ENCODE measurements around the gene SLC12A4.
"Not testable (repeated sequence)": the region's sequence is repeated elsewhere in the genome, so short reads cannot be mapped to it uniquely, and the experiment has no call there.

Gene SLC12A4

GRCh38 chr16:67987460-67988160 is 19.2 kb upstream of the SLC12A4 start:
- no peak for DNase-seq

DNA sequence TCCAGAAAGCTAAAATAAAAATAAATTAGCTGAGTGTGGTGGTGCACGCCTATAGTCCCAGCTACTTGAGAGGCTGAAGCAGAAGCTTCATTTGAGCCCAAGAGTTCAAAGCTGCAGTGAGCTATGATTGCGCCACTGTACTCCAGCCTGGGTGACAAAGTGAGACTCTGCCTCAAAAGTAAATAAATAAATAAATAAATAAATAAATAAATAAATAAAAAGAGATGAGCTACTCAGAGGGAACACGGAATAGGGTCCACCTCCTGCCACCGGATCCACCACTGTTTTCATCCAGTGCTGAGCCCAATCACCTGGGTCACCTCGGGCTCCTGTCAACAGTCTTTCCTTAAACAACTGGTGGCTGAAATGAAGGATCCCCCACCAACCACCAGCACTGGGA is 18.5 kb upstream of the SLC12A4 start:
- DNase-seq, result no peak

DNA sequence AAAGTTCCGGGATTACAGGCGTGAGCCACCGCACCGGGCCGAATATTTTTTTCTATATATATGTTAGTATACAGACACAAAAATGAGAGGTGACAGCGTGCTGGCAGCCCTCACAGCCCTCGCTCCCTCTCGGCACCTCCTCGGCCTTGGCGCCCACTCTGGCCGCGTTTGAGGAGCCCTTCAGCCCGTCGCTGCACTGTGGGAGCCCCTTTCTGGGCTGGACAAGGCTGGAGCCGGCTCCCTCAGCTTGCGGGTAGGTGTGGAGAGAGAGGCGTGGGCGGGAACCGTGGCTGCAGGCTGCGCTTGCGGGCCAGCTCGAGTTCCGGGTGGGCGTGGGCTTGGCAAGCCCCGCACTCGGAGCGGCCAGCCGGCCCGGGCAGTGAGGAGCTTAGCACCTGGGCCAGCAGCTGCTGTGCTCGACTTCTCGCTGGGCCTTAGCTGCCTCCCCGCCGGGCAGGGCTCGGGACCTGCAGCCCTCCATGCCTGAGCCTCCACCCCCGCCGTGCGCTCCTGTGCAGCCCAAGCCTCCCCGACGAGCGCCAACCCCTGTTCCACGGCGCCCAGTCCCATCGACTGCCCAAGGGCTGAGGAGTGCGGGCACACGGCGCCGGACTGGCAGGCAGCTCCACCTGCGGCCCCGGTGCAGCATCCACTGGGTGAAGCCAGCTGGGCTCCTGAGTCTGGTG is 13.7 kb upstream of the SLC12A4 start:
- DNase-seq, result no peak

DNA sequence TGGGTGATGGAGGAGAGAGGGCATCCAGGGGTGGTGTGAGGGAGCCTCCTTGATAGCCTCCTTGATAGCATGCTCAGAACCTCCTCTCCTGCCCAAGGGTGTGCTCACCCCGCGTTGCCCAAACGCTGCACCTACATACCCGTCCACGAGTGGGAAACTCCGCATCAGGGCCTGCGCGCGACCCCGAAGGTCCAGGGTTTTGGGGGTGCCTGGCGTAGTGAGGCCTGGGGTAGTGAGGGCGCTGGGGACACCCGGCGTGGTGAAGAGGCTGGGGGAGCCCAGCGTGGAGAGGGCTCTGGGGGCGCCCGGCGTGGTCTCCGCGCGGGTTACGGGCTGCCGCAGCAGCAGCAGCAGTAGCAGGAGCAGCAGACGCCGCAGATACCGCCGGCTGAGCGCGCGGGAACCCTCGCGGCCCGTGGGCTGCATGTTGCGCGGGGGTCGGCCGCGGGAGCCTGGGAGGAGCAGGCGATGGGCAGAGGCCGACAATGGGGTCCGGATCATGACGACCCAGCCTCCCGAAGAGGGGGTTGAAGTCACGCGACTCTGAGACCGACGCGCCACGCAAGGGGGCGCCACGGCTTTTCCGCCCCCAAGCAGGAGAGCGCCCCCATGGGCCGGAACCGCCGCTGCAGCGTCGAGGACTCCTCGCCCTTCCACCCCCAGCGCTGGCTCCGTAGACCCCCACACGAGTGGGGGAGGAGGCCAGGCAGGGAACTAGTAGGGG is 11.7 kb upstream of the SLC12A4 start, which contains the start of gene DPEP3:
TSS of gene DPEP3 (minus strand) at position 545 of the 724 bp plus-strand sequence. CDS start at position 426, 119 bp downstream.
- DNase-seq, result no peak

DNA sequence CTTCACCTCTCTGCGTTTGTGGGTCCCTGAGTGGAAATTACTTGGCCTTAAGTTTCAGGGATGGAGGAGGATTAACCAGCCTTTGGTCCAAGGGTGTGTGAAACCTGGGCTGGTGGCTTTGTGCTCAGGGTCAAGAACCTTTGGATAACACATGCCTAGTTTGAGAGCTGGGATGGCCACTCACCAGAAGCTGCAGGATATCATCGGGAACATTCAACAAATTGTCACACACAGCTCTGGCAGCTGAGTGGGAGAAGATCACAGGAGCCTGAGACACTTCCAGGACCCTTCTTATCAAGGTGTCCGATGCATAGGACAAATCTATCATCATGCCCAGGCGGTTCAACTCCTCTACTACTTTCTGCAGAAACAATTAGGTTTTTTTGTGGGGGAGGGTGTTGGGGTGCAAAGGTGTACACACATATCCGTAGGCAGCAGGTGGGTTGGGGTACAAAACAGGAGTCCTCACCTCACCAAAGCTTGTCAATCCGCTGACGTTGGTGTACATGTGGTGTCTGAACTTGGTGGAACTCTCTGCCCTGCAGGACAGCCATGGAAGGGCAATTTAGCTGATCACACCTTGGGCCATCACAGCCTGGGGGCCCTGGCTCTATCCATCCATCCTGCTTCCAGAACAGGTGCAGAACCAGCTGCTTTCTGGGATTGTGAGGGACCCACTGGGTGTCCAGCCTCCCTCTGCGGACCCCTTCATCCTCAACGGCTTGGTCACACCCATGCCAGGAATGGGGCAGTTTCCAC is 9.2 kb upstream of the SLC12A4 start:
- no peak for DNase-seq

- no peak for DNase-seq
Measured at GRCh38 chr16:67977005-67977404, 8.6 kb upstream of the SLC12A4 start.

DNA sequence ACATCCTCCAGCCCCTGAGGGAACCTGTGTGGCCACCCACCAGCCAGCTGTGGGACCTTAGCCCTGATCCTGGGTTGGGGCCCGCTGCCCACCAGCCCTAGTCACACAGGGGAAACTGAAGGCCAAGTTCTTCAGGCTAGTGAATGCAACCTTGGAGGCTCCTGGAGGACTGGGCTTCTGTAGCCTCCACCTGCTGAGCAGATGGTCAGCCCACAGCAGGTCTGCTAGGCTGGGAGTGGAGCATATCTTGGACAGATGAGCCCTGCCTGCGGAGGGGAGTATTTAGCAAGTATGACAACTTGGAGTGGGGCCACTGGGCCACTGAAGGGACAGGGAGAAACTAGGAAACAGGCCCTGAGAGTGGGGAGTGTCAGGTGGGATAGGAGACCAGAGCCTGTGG is 7.8 kb upstream of the SLC12A4 start:
- no peak for DNase-seq

- DNase-seq, result no peak
Measured at GRCh38 chr16:67975321-67976105, 7.1 kb upstream of the SLC12A4 start.

GRCh38 chr16:67972285-67972684 is 3.8 kb upstream of the SLC12A4 start:
- not testable (repeated sequence) for DNase-seq

DNA sequence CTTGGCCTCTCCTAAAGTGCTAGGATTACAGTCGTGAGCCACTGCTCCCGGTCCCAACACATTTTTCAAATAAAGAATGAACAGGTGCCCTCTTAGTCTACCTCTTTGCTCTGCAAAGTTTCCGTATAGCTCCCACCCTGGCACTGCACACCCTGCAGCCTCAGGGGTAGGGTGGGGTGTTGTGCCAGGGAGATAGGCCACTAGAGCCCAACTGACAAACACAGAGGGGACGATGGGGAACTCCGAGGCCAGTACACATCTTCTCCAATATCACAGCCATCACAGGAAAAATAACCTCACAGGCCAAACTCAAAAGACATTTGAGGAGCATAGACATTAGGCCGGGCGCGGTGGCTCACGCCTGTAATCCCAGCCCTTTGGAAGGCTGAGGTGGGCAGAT is 2.7 kb upstream of the SLC12A4 start:
- DNase-seq, result no peak

GRCh38 chr16:67969254-67970039 is 1.0 kb upstream of the SLC12A4 start:
- no peak for DNase-seq

DNA sequence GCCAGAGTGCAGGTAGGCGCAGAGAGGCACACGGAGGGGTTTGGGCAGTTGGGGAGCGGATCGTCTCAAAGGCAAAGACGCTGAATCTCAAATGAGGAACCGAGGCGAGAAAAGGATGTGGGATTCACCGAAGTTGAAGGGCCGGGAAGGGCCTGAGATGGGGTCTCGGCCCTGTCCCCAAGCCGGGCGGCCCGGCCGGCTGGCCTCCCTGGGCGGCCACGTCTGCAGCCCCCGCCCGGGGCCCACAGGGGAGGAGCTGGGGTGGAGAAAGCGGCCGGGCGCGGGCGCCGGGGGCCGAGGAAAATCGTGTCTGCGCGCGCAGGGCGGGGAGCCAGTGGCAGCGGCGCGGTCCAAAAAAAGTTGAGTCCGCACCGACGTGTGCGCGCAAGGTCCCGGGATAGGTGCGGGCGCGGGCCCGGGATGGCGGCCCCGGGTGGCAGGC is 458 bp downstream of the SLC12A4 start:
- no peak for DNase-seq

DNA sequence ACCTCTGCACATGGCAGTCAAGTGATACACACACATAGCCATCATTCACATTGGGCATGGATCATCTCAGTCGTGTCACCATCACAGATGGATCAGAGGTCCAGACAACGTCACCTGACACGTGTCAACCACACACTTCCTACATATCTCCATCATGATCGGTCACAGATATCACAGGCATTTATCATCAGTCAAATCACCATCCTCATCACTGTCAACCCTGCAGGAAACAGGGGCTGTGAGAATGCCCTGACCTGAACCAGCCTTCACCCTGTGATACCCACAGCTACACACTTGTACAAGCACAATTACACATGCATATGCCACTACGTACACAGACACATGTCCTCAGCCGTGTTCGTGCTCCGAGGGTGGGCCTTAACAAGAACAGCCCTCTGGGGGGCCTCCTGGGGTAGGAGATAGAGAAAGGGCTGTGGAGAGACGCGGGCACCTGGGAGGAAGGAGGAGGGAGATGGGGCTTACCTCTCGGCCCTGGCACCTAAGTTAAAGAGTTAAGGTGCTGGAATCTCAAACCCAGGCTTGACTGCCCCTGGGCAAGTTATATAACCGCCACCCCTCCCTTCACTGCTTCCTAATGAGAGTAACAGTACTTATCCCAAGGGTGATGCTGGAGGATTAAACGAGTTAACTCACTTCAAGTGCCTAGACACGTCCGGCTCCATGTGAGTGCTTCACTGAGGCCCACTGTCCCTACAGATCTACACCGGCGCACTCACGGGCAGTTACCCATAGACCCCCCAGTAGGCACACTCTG is 1.1 kb downstream of the SLC12A4 start:
- no peak for DNase-seq

- no peak for DNase-seq
Measured at GRCh38 chr16:67966549-67967182, 1.8 kb downstream of the SLC12A4 start.

GRCh38 chr16:67965668-67966548 is 2.5 kb downstream of the SLC12A4 start:
- DNase-seq, result no peak

DNA sequence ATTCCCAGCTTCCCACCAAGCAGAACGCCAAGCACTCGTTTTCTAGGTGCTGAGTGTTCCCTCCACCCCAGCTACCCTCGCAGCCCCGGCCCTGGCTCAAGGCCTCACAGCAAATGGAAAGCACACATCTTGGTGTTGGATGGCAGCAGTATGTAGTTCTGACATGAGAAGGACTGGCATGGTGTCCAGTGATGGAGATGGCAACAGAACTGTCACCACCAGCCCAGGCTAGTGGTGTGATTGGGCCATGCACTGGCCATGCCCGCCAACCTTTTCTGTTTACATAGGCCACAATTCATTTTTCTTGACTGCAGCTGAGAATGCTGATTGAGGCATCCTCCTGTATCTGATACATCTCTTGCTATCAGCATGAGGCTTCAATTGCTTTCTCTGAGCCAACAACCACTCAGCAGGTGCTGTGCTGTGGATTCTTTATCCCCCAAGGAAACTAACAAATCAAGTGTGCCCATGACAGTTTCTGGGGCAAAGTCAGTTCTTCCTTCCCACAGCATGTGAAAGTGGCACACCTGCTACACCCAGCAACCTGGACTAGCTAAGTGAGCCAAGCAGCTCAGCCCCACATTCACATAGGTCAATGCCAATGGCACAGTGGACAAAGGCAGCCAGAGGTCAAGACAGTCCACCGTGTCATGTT is 3.8 kb downstream of the SLC12A4 start:
- DNase-seq, result no peak

- no peak for DNase-seq
Measured at GRCh38 chr16:67963662-67964321, 4.6 kb downstream of the SLC12A4 start.

- no peak for DNase-seq
Measured at GRCh38 chr16:67963292-67963661, 5.2 kb downstream of the SLC12A4 start.
